GM10266 (cell line): ENCODE results near the gene THOC5.

Experiments
- DNase-seq: peaks from one replicate; pipeline ENCODE4 v3.0.0; 2012; ENCODE audit errors: extremely low spot score
- TF ChIP-seq, protein P1 (sequence below): IDR thresholded peaks from 2 replicates; pipeline ENCODE4 v1.5.1; 2012; ENCODE audit warnings: mild to moderate bottlenecking, low read depth; ENCODE audit not compliant: control insufficient read depth, insufficient read depth; ENCODE audit errors: missing control alignments

The THOC5 gene

DNA sequence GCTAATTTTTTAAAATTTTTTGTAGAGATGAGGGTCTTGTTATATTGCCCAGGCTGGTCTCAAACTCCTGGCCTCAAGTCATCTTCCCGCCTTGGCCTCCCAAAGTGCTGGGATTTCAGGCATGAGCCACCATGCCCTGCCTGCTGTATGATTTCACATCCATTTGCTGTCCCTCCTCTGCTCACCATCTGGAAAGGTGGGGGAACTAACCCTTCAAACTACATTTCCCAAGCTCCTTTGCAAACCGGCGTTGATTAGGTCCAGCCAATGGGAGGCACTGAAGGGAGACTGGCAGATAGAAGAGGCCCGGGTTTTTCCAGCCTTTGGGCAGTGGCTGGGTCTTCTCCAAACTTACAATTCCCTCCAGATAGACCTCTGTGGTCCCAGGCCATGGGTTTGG lies 95.8 kb downstream of the THOC5 start:
- peak; percentile 78 for DNase-seq
- TF ChIP-seq, protein P1, sequence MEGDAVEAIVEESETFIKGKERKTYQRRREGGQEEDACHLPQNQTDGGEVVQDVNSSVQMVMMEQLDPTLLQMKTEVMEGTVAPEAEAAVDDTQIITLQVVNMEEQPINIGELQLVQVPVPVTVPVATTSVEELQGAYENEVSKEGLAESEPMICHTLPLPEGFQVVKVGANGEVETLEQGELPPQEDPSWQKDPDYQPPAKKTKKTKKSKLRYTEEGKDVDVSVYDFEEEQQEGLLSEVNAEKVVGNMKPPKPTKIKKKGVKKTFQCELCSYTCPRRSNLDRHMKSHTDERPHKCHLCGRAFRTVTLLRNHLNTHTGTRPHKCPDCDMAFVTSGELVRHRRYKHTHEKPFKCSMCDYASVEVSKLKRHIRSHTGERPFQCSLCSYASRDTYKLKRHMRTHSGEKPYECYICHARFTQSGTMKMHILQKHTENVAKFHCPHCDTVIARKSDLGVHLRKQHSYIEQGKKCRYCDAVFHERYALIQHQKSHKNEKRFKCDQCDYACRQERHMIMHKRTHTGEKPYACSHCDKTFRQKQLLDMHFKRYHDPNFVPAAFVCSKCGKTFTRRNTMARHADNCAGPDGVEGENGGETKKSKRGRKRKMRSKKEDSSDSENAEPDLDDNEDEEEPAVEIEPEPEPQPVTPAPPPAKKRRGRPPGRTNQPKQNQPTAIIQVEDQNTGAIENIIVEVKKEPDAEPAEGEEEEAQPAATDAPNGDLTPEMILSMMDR: no peak

DNA sequence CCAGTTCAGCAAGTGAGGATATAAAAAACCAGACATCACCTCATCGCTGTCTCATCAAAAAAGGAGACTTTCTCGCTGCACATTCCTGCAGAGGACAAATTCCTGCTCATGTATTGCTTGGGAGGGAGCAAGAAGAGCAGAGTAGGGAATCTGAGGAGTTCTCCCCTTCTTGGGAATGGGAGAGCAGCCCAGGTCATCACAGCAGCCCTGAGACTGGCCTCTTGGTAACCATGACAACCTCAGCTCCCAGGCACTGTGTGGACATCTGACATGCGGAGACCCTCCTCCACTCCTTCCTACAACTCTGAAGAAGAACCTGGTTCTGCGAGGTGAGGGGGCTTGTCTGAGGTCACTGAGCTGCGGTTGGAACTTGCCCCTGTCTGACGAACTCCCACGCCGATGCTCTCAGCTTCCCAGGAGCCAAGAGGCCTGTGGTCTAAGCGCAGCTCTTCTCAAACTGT lies 97.3 kb downstream of the THOC5 start:
- no peak for DNase-seq
- TF ChIP-seq, protein P1: no peak
